HEK293 (cell line): ENCODE data around the gene OBSCN.

Experiments used
- ZNF292 ChIP-seq: fragments of 450-650 bp; formaldehyde crosslinking; IDR thresholded peaks from 2 replicates; pipeline ENCODE4 v1.5.1; 2016; ENCODE audit warnings: low read depth, missing biosample characterization, missing genetic modification characterization, borderline replicate concordance
- TF ChIP-seq, protein P1 (sequence below): fragments of 450-650 bp; formaldehyde crosslinking; IDR thresholded peaks from 2 replicates; pipeline ENCODE4 v1.5.1; 2016; ENCODE audit warnings: missing biosample characterization, missing genetic modification characterization
- TF ChIP-seq, protein P2 (sequence below): fragments of 450-650 bp; formaldehyde crosslinking; IDR thresholded peaks from 2 replicates; pipeline ENCODE4 v1.5.1; 2016; ENCODE audit warnings: missing biosample characterization, missing genetic modification characterization

DNA sequence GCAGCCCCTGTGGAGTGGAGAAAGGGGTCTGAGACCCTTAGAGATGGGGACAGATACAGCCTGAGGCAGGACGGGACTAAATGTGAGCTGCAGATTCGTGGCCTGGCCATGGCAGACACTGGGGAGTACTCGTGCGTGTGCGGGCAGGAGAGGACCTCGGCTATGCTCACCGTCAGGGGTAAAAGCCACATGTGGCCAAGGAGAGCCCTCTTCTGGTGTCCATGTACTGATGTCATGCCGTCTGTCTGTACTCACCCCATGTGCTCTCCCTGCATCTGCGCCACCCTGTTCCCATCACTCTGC, 84.7 kb downstream of the OBSCN start:
- TF ChIP-seq, protein P1, sequence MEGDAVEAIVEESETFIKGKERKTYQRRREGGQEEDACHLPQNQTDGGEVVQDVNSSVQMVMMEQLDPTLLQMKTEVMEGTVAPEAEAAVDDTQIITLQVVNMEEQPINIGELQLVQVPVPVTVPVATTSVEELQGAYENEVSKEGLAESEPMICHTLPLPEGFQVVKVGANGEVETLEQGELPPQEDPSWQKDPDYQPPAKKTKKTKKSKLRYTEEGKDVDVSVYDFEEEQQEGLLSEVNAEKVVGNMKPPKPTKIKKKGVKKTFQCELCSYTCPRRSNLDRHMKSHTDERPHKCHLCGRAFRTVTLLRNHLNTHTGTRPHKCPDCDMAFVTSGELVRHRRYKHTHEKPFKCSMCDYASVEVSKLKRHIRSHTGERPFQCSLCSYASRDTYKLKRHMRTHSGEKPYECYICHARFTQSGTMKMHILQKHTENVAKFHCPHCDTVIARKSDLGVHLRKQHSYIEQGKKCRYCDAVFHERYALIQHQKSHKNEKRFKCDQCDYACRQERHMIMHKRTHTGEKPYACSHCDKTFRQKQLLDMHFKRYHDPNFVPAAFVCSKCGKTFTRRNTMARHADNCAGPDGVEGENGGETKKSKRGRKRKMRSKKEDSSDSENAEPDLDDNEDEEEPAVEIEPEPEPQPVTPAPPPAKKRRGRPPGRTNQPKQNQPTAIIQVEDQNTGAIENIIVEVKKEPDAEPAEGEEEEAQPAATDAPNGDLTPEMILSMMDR (tag by site-specific recombination): no peak
- TF ChIP-seq ZNF292 (tag by site-specific recombination): no peak
- TF ChIP-seq, protein P2, sequence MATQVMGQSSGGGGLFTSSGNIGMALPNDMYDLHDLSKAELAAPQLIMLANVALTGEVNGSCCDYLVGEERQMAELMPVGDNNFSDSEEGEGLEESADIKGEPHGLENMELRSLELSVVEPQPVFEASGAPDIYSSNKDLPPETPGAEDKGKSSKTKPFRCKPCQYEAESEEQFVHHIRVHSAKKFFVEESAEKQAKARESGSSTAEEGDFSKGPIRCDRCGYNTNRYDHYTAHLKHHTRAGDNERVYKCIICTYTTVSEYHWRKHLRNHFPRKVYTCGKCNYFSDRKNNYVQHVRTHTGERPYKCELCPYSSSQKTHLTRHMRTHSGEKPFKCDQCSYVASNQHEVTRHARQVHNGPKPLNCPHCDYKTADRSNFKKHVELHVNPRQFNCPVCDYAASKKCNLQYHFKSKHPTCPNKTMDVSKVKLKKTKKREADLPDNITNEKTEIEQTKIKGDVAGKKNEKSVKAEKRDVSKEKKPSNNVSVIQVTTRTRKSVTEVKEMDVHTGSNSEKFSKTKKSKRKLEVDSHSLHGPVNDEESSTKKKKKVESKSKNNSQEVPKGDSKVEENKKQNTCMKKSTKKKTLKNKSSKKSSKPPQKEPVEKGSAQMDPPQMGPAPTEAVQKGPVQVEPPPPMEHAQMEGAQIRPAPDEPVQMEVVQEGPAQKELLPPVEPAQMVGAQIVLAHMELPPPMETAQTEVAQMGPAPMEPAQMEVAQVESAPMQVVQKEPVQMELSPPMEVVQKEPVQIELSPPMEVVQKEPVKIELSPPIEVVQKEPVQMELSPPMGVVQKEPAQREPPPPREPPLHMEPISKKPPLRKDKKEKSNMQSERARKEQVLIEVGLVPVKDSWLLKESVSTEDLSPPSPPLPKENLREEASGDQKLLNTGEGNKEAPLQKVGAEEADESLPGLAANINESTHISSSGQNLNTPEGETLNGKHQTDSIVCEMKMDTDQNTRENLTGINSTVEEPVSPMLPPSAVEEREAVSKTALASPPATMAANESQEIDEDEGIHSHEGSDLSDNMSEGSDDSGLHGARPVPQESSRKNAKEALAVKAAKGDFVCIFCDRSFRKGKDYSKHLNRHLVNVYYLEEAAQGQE: no peak
